Ishikawa (cell line): Measurements from ENCODE around the gene MMAB.

Experiments
- CEBPB ChIP-seq: IDR thresholded peaks from 2 replicates; pipeline ENCODE4 v1.6.1; 2012
- CREB1 ChIP-seq: IDR thresholded peaks from 2 replicates; pipeline ENCODE4 v1.6.1; 2012; ENCODE audit warnings: low read depth
- EGR1 ChIP-seq: IDR thresholded peaks from 2 replicates; pipeline ENCODE4 v1.6.1; 2012
- EP300 ChIP-seq: IDR thresholded peaks from 2 replicates; pipeline ENCODE4 v1.6.1; 2012; ENCODE audit warnings: borderline replicate concordance
- FOXM1 ChIP-seq: IDR thresholded peaks from 2 replicates; pipeline ENCODE4 v1.6.1; 2012; ENCODE audit warnings: low read depth, borderline replicate concordance
- MAX ChIP-seq: IDR thresholded peaks from 2 replicates; pipeline ENCODE4 v1.6.1; 2012
- NFIC ChIP-seq: IDR thresholded peaks from 2 replicates; pipeline ENCODE4 v1.6.1; 2012
- RAD21 ChIP-seq: IDR thresholded peaks from 2 replicates; pipeline ENCODE4 v1.6.1; 2012; ENCODE audit warnings: low read depth
- REST ChIP-seq: IDR thresholded peaks from 2 replicates; pipeline ENCODE4 v1.6.1; 2012; ENCODE audit warnings: low read depth, mild to moderate bottlenecking
- TAF1 ChIP-seq: IDR thresholded peaks from 2 replicates; pipeline ENCODE4 v1.6.1; 2012; ENCODE audit warnings: low read depth, mild to moderate bottlenecking
- TCF12 ChIP-seq: IDR thresholded peaks from 2 replicates; pipeline ENCODE4 v1.6.1; 2012; ENCODE audit warnings: low read depth
- TEAD4 ChIP-seq: IDR thresholded peaks from 2 replicates; pipeline ENCODE4 v1.6.1; 2012
- USF1 ChIP-seq: IDR thresholded peaks from 2 replicates; pipeline ENCODE4 v1.6.1; 2012
- YY1 ChIP-seq: IDR thresholded peaks from 2 replicates; pipeline ENCODE4 v1.6.1; 2012; ENCODE audit warnings: low read depth
- ZBTB7A ChIP-seq: IDR thresholded peaks from 2 replicates; pipeline ENCODE4 v1.6.1; 2012; ENCODE audit warnings: low read depth

Gene MMAB

GRCh38 chr12:109532721-109533486 lies 40.4 kb downstream of the MMAB start:
- TF ChIP-seq REST (no peak), RAD21 (no peak), FOXM1 (no peak), EGR1 (no peak), USF1 (no peak), ZBTB7A (no peak), TAF1 (no peak)

- TF ChIP-seq CEBPB = no peak
- no peak for TF ChIP-seq FOXM1
- TF ChIP-seq CREB1 = no peak
- no peak for TF ChIP-seq TEAD4
- no peak for TF ChIP-seq TCF12
- no peak for TF ChIP-seq NFIC
- TF ChIP-seq EGR1 = no peak
- TF ChIP-seq USF1 = no peak
- TF ChIP-seq ZBTB7A = no peak
- TF ChIP-seq MAX = no peak
- TF ChIP-seq REST = no peak
- TF ChIP-seq YY1 = no peak
- TF ChIP-seq RAD21 = no peak
- no peak for TF ChIP-seq TAF1
- no peak for TF ChIP-seq EP300
Observed at GRCh38 chr12:109531411-109531810, 41.9 kb downstream of the MMAB start.

GRCh38 chr12:109529691-109530640 lies 43.3 kb downstream of the MMAB start:
- TF ChIP-seq MAX (no peak), ZBTB7A (no peak), REST (no peak), TAF1 (no peak), NFIC (no peak), USF1 (no peak), TCF12 (no peak), RAD21 (no peak), YY1 (no peak), CREB1 (no peak), FOXM1 (no peak), TEAD4 (no peak), CEBPB (no peak), EP300 (no peak), EGR1 (no peak)
